ENCODE results near the gene SGCD. TPM values are rescaled to one million over a fixed set of nuclear protein-coding genes. Genes with fewer than 3 reads are reported as not detected.

Gene SGCD
- total RNA-seq, 2 donors from 2014 or later = not detected

DNA sequence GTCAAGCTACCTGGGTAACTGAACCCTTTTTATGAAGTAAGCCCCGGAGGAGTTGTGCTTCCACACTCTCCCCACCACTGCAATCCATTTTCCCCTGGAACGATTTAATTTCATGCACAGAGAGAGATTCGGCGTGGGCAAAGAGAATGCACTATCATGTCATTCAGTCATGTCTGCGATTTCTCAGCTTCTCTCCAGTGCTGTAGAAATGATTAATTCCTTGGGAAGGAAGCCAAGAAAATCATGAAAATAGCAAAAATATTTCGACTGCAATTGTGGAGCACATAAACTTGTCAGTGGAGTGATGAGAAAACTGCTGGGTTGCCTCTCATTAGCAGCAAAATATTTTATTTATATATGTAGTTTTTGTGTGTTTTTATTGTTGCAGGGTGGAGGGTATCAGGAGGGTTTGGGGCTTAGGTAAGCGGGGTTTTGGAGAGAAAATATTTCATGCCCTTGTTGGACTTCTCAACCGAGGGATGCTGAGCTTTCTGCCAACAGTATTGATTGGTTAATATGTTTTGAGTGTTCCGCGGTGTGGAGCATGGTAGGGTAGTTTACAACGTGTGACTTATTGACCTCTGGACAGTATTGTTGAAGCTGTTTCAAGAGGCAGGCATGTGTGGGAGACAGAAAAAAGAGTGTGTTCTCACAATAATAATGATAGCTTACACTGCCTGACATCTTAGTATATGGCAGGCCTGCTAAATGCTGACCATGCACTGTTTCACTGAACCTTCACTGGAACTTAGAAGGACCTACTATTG is 69.3 kb downstream of the SGCD start:
- Mint-ChIP-seq H3K4me3 (no peak overlapping the region), H3K4me1 (no peaks in the 10 kb centered on the region), H3K27me3 (peaks cover 42% of the 10 kb centered on the region), H3K27ac (no peak overlapping the region), H3K36me3 (ENCODE audit: low read depth) (no peaks in the 10 kb centered on the region)
- ATAC-seq = no peak
- no peaks in the 10 kb centered on the region for H3K9me3 ChIP-seq (ENCODE audit: control insufficient read depth, low read length, poor library complexity, severe bottlenecking)
- DNase-seq = no peak

DNA sequence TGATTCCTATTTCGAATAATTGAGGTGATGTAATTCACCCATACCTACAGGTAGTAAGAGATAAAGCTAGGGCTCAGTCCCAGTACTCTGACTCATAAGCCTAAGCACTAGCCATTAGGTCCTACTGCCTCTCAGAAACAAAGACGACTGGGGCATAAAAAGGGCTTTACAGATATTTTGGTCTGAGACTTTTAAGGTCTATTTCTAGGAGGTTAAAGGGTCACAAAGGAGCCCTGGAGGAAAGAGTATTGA is 69.8 kb downstream of the SGCD start:
- H3K36me3 Mint-ChIP-seq (ENCODE audit: low read depth) = no peaks in the 10 kb centered on the region
- peaks cover 1% of the 10 kb centered on the region for H3K4me1 Mint-ChIP-seq
- H3K4me3 Mint-ChIP-seq = no peak overlapping the region
- H3K27me3 Mint-ChIP-seq = peaks cover 42% of the 10 kb centered on the region
- H3K9me3 ChIP-seq (ENCODE audit: control insufficient read depth, low read length, poor library complexity, severe bottlenecking) = no peaks in the 10 kb centered on the region
- DNase-seq (no peak), ATAC-seq (no peak)
- no peak overlapping the region for H3K27ac Mint-ChIP-seq

DNA sequence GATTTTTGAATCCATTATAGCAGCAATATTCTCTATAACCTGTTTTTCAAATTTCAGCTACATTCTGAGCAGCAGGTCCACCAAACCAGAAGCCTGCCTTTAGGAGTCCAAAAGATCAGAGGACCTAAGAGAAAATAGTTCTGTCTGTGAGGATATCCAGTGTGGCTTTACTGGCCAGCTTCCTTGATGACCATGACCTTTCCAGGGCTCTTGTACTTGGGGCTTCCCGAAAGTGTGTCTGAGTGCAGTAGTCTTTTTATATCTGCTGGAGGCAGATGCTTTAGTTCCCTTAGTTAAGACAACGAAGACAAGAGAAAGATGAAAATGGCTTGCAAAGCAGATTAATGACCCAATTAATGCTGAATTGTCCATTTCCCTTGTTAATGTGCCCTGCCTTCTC is 72.4 kb downstream of the SGCD start:
- no peak for DNase-seq
- Mint-ChIP-seq H3K4me1 (peaks cover 11% of the 10 kb centered on the region), H3K27ac (no peak overlapping the region), H3K4me3 (no peak overlapping the region), H3K36me3 (ENCODE audit: low read depth) (no peaks in the 10 kb centered on the region), H3K27me3 (peaks cover 34% of the 10 kb centered on the region)
- no peak for ATAC-seq
- no peaks in the 10 kb centered on the region for H3K9me3 ChIP-seq (ENCODE audit: control insufficient read depth, low read length, poor library complexity, severe bottlenecking)

DNA sequence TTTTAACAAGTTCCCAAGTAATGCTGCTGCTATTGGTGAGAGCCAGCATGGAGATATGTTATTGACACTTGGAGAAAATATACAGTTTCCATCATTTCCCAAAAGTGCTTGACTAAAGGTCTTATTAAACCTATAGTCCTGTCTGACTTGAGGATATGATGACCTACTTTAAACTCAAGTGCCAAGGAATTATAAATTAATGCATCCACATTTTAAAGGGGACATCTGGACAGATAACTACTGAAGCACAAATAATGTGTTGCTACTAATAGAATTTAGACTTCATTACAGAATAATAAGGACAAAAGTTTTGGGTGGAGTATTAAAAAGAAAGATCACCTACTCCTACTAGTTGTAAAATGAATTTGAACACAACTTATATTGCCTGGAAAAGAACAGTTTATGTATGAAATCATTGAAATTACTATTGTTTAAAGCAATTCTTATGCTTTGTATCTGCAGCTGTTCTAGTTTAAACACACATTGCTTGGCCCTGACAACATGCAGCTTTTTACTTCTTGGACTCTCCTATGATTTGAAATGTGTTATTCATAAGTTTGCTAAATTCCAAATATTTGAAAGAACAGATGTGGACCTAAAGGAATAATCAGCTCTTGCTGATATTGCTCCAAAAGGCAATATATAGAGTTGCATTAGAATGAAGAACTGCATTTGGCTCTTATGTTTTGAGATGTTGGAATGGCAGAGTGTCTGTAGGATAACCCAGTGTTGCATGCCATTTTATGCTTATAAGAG is 73.4 kb downstream of the SGCD start:
- no peak overlapping the region for H3K27ac Mint-ChIP-seq
- no peak overlapping the region for H3K4me3 Mint-ChIP-seq

DNA sequence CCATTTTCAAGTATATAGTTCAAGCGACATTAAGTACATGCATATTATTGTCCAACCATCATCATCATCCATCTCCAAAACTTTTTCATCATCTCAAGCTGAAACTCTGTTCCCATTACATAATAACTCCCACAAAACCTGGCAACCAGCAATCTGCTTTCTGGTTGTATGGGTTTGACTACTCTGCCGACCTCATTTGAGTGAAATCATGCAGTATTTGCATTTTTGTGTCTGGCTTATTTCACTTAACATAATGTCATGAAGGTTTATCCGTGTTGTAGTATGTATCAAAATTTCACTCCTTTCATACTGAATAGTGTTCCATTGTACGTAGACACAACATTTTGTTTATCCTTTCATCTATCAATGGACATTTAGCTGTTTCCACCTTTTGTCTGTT is 74.8 kb downstream of the SGCD start:
- H3K27ac Mint-ChIP-seq = peak overlapping the region; percentile 94
- H3K4me1 Mint-ChIP-seq = peaks cover 11% of the 10 kb centered on the region
- DNase-seq (no peak), ATAC-seq (no peak)
- H3K4me3 Mint-ChIP-seq = peak overlapping the region; percentile 87
- H3K36me3 Mint-ChIP-seq (ENCODE audit: low read depth) = no peaks in the 10 kb centered on the region
- H3K27me3 Mint-ChIP-seq = peaks cover 12% of the 10 kb centered on the region
- H3K9me3 ChIP-seq (ENCODE audit: control insufficient read depth, low read length, poor library complexity, severe bottlenecking) = no peaks in the 10 kb centered on the region

More for the DNA sequence above, 73.4 kb downstream of the SGCD start:
- no peak for ATAC-seq
- H3K9me3 ChIP-seq (ENCODE audit: control insufficient read depth, low read length, poor library complexity, severe bottlenecking) = no peaks in the 10 kb centered on the region
- Mint-ChIP-seq H3K27me3 (peaks cover 25% of the 10 kb centered on the region), H3K4me1 (peaks cover 11% of the 10 kb centered on the region), H3K36me3 (ENCODE audit: low read depth) (no peaks in the 10 kb centered on the region)
- no peak for DNase-seq

DNA sequence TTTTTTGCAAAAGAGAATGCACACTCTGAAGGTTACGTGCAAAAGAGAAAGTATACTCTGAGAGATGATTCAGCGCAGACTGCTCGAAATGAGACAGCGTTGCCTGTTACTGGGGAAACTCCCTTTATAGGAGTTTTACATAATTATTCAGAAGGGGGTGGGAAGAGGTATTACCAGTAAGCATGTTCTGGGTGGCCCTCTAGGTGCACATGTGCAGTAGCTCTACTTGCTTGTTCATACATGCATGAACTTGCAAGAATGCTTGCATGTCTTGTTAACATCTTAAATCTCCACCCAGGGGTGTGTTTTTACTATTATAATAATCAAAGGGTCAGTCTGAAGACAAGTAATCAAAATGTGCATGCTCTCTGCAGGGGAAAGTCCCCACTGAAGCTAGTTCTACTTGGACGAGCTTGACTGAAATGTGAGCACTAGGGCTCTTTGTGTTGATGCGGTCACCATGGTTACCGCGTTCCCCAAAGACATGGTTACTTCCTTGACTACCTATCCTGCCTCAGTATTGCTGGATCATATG is 75.5 kb downstream of the SGCD start:
- no peaks in the 10 kb centered on the region for H3K9me3 ChIP-seq (ENCODE audit: control insufficient read depth, low read length, poor library complexity, severe bottlenecking)
- Mint-ChIP-seq H3K4me1 (peaks cover 11% of the 10 kb centered on the region), H3K36me3 (ENCODE audit: low read depth) (no peaks in the 10 kb centered on the region), H3K27me3 (peaks cover 10% of the 10 kb centered on the region), H3K27ac (peak overlapping the region; percentile 94), H3K4me3 (peak overlapping the region; percentile 87)
- ATAC-seq (peak; percentile 89), DNase-seq (peak in 2 of 3 donors; percentile 13 to 17)

DNA sequence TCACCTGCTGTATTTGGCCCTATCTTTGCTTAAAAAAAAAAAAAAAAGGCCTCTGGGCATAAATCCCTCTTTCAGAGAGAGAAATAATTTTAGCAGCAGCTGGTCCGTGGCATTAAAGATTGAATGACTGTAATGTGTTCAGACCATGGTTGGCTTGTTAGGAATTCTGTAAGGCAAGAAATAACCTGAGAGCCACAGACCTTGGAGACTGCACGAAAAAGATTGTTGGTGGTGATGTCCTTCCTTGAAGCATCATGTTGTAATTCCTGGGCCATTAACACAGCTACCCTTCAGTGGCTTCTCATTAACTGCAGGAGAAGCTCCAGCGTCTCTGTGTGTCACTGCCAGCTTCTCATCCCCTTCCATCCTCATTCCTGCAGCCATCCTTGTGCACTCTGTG is 79.0 kb downstream of the SGCD start:
- ATAC-seq = no peak
- Mint-ChIP-seq H3K4me3 (no peak overlapping the region), H3K27ac (peak overlapping the region; percentile 2), H3K36me3 (ENCODE audit: low read depth) (no peaks in the 10 kb centered on the region), H3K4me1 (peaks cover 11% of the 10 kb centered on the region), H3K27me3 (peaks cover 17% of the 10 kb centered on the region)
- DNase-seq = no peak
- no peaks in the 10 kb centered on the region for H3K9me3 ChIP-seq (ENCODE audit: control insufficient read depth, low read length, poor library complexity, severe bottlenecking)

DNA sequence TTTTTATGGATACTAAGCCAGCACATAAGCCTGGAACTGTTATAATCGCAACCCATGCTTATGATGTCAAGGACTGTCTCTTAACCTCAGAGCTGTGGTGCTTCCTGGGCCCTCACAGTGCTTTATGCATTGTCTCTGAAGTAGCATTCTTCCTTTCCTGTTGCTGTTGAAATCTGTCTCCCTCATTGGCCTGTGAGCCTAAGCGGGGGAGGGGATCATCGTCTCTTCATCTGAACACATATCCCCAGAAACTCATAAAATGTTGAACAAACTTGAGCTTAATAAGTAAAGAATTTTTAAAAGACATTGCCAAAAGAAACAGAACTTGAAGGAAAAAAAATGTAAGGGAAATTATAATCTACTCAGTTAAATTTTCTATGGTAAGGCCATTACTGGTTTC is 80.3 kb downstream of the SGCD start:
- ATAC-seq (no peak), DNase-seq (no peak)
- Mint-ChIP-seq H3K4me1 (peaks cover 5% of the 10 kb centered on the region), H3K36me3 (ENCODE audit: low read depth) (no peaks in the 10 kb centered on the region), H3K27ac (no peak overlapping the region), H3K27me3 (peaks cover 15% of the 10 kb centered on the region), H3K4me3 (no peak overlapping the region)
- H3K9me3 ChIP-seq (ENCODE audit: control insufficient read depth, low read length, poor library complexity, severe bottlenecking) = no peaks in the 10 kb centered on the region

DNA sequence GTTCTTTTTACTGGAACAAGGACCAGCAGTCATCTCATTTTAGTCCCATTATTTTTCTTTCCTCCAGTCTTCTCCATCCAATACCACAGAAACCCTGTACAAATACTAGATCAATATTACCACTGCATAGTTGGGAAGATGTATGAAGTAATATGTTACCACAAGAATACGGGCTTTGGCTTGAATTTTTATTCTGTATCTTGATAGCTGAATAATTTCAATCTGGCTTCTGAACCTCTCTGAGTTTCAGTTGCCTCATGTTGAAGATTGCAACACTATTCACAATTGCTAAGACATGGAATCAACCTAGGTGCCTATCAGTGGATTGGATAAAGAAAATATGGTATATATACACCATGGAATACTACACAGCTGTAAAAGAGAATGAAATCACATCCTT is 82.9 kb downstream of the SGCD start:
- no peaks in the 10 kb centered on the region for H3K9me3 ChIP-seq (ENCODE audit: control insufficient read depth, low read length, poor library complexity, severe bottlenecking)
- Mint-ChIP-seq H3K4me3 (no peak overlapping the region), H3K4me1 (no peaks in the 10 kb centered on the region), H3K27me3 (peaks cover 15% of the 10 kb centered on the region), H3K36me3 (ENCODE audit: low read depth) (no peaks in the 10 kb centered on the region), H3K27ac (no peak overlapping the region)
- ATAC-seq (no peak), DNase-seq (no peak)

DNA sequence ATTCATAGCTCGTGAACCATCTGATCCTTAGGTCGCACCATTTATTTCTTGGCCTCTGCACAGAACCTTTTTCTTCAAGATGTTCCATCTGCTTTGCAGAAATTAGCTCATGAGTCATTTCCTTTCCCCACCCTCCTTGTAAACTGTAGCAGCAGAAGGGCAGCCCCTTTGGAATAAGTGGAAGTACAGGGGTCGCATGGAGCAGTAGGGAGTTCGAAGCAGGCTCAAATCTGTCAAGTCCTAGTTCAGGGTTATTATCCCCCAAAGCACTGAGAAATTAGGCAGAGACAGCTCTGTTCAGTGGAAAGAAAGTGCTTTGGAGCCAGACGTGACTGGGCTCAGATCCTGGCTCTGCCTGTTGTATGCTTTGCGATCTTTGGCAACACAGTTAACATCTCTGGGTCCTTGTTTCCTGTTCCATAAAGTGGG is 84.2 kb downstream of the SGCD start:
- Mint-ChIP-seq H3K27ac (no peak overlapping the region), H3K27me3 (peaks cover 21% of the 10 kb centered on the region), H3K4me1 (no peaks in the 10 kb centered on the region), H3K4me3 (no peak overlapping the region), H3K36me3 (ENCODE audit: low read depth) (no peaks in the 10 kb centered on the region)
- no peaks in the 10 kb centered on the region for H3K9me3 ChIP-seq (ENCODE audit: control insufficient read depth, low read length, poor library complexity, severe bottlenecking)
- DNase-seq (no peak), ATAC-seq (no peak)

DNA sequence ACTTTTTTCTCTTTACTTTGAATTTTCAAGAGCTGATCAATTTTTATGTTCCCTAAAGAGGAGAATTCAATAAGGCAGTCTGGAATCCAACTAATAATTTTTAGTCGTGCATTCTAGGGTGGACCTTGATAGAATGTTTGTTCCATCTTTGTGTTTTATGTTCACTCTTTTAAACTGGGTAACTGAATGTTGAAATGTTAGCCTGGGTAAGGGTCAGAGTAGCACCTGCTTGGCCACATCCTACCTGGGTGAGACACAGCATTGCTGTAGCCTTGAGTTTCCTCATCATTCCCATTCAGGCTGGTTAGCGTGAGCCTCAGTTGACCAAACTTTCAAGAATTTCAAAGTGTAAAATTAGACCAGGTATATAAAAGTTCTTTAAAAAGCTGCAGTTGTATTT is 85.0 kb downstream of the SGCD start:
- Mint-ChIP-seq H3K4me3 (no peak overlapping the region), H3K36me3 (ENCODE audit: low read depth) (no peaks in the 10 kb centered on the region), H3K4me1 (no peaks in the 10 kb centered on the region), H3K27me3 (peaks cover 21% of the 10 kb centered on the region), H3K27ac (no peak overlapping the region)
- DNase-seq (no peak), ATAC-seq (no peak)
- no peaks in the 10 kb centered on the region for H3K9me3 ChIP-seq (ENCODE audit: control insufficient read depth, low read length, poor library complexity, severe bottlenecking)

DNA sequence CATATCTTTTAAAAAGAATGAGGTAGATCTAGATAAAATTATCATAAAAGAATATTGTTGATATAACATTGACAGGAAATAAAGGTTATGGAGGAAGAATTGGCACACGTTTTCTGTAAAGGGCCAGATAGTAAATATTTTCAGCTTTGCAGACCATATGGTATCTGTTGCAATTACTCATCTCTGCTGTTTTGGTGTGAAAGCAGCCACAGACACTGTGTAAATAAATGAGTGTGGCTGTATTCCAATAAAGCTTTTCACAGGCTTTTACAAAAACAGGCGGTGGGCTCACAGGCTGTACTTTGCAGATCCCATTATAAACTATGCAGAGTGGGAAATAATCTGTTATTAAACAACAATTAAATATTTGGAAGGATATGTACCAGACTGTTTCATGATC is 87.4 kb downstream of the SGCD start:
- DNase-seq = no peak
- ATAC-seq = no peak
- no peaks in the 10 kb centered on the region for H3K4me1 Mint-ChIP-seq
- no peaks in the 10 kb centered on the region for H3K9me3 ChIP-seq (ENCODE audit: control insufficient read depth, low read length, poor library complexity, severe bottlenecking)
- H3K36me3 Mint-ChIP-seq (ENCODE audit: low read depth) = no peaks in the 10 kb centered on the region
- H3K4me3 Mint-ChIP-seq = no peak overlapping the region
- no peak overlapping the region for H3K27ac Mint-ChIP-seq
- peaks cover 21% of the 10 kb centered on the region for H3K27me3 Mint-ChIP-seq

DNA sequence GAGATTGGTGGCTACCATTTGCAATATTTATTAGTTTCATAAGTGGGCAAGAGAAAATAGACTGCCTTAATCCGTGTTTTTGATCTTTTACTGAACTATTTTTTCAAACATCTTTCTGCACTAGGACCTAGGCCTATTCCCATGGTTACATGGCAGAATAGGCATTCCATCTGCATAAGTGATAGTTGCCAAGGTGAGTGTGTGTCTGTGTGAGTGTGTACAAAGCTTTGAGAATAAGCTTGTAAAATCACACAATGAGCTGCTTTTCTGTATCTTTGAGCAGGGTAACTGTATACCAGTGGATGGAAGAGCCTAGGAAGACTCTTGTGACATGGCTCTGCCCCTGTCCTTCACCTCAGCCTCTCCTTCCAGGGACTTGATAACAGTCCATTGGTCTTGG is 92.7 kb downstream of the SGCD start:
- Mint-ChIP-seq H3K36me3 (ENCODE audit: low read depth) (no peaks in the 10 kb centered on the region), H3K4me3 (no peak overlapping the region), H3K4me1 (no peaks in the 10 kb centered on the region), H3K27me3 (peaks cover 36% of the 10 kb centered on the region), H3K27ac (no peak overlapping the region)
- no peak for DNase-seq
- ATAC-seq = no peak
- no peaks in the 10 kb centered on the region for H3K9me3 ChIP-seq (ENCODE audit: control insufficient read depth, low read length, poor library complexity, severe bottlenecking)

DNA sequence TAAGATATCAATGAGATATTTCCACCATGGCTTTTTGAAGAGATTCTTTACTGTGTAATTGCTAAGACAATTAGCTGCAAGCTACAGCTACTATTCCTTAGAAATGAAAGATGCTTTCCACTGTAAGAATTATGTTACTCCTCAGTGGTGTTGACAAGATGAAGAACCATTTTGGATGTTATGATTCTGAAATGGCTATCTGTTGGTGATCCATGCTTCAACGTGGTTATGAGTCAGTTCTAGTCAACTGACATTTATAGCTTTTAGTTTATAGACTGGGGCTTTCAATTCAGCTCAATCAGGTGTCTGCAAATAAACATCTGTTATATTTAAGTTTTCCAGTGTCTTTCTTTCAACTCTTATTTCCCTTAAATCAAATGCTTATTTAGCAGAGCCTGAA is 93.7 kb downstream of the SGCD start:
- no peaks in the 10 kb centered on the region for H3K36me3 Mint-ChIP-seq (ENCODE audit: low read depth)
- H3K27ac Mint-ChIP-seq = no peak overlapping the region
- DNase-seq = no peak
- ATAC-seq = no peak
- H3K9me3 ChIP-seq (ENCODE audit: control insufficient read depth, low read length, poor library complexity, severe bottlenecking) = no peaks in the 10 kb centered on the region
- peaks cover 30% of the 10 kb centered on the region for H3K27me3 Mint-ChIP-seq
- H3K4me3 Mint-ChIP-seq = no peak overlapping the region
- no peaks in the 10 kb centered on the region for H3K4me1 Mint-ChIP-seq
